HCT116 (cell line): ENCODE data around the gene TNFRSF17.

ENCODE experiments used
- ATF3 ChIP-seq: IDR thresholded peaks from 2 replicates; pipeline ENCODE4 v1.6.1; 2012
- CTCF ChIP-seq, 3 experiments: fragments of 200-600 bp in 1 of 3; sonication (generic) in 1 of 3; IDR thresholded peaks in 2 of 3; conservative IDR thresholded peaks in 1 of 3; 2 replicates each; pipeline ENCODE4 v1.5.1; 2012 to 2017; ENCODE audit warnings: low read depth in 2 of 3, low read length in 2 of 3, antibody characterized with exemption in 1 of 3, borderline replicate concordance in 1 of 3, control low read depth in 1 of 3, mild to moderate bottlenecking in 1 of 3, mixed read lengths in 1 of 3, mixed run types in 1 of 3, moderate library complexity in 1 of 3; ENCODE audit not compliant: insufficient read depth in 1 of 3
- EZH2 ChIP-seq: fragments of 200-600 bp; sonication (generic); IDR thresholded peaks from 2 replicates; pipeline ENCODE4 v1.6.1; 2017; ENCODE audit warnings: antibody characterized with exemption, mixed run types
- EZH2phosphoT487 ChIP-seq: fragments of 200-600 bp; IDR thresholded peaks from 2 replicates; pipeline ENCODE4 v1.6.1; 2018; ENCODE audit warnings: antibody characterized with exemption, borderline replicate concordance
- POLR2A ChIP-seq: IDR thresholded peaks from 2 replicates; pipeline ENCODE4 v1.7.0; 2011; ENCODE audit warnings: borderline replicate concordance; ENCODE audit not compliant: insufficient read depth, insufficient read length; ENCODE audit errors: extremely low read depth
- SP1 ChIP-seq: IDR thresholded peaks from 2 replicates; pipeline ENCODE4 v1.6.1; 2012; ENCODE audit warnings: low read depth
- SRF ChIP-seq: IDR thresholded peaks from 2 replicates; pipeline ENCODE4 v1.6.1; 2012; ENCODE audit warnings: low read depth
- ZBTB33 ChIP-seq: IDR thresholded peaks from 2 replicates; pipeline ENCODE4 v1.6.1; 2011; ENCODE audit warnings: mild to moderate bottlenecking, low read length, moderate library complexity; ENCODE audit not compliant: insufficient replicate concordance; ENCODE audit errors: extremely low read depth

GRCh38 chr16:11963706-11964105, 1.3 kb upstream of the TNFRSF17 start:
- TF ChIP-seq CTCF (IDR thresholded peaks at IDR 0.05 in 2 of 3, conservative IDR thresholded peaks at IDR 0.05 in 1 of 3; ENCODE audit: borderline replicate concordance in 1 of 3, insufficient read depth in 1 of 3, low read depth in 2 of 3, low read length in 2 of 3): no peak
- TF ChIP-seq SRF: no peak
- no peak for TF ChIP-seq POLR2A
- no peak for TF ChIP-seq SP1
- no peak for TF ChIP-seq EZH2
- no peak for TF ChIP-seq ATF3
- no peak for TF ChIP-seq ZBTB33
- no peak for TF ChIP-seq EZH2phosphoT487
